GM19023 (cell line): ENCODE data around the gene PABPN1.
"Not testable (repeated sequence)": the region's sequence is repeated elsewhere in the genome, so short reads cannot be mapped to it uniquely, and the experiment has no call there.

Experiments used
- ATAC-seq: cut with Tn5 transposase; IDR thresholded peaks from one replicate; pipeline ENCODE4 v1.9.1; 2021; ENCODE audit warnings: mild to moderate bottlenecking, moderate library complexity; ENCODE audit not compliant: unreplicated experiment

The PABPN1 gene

DNA sequence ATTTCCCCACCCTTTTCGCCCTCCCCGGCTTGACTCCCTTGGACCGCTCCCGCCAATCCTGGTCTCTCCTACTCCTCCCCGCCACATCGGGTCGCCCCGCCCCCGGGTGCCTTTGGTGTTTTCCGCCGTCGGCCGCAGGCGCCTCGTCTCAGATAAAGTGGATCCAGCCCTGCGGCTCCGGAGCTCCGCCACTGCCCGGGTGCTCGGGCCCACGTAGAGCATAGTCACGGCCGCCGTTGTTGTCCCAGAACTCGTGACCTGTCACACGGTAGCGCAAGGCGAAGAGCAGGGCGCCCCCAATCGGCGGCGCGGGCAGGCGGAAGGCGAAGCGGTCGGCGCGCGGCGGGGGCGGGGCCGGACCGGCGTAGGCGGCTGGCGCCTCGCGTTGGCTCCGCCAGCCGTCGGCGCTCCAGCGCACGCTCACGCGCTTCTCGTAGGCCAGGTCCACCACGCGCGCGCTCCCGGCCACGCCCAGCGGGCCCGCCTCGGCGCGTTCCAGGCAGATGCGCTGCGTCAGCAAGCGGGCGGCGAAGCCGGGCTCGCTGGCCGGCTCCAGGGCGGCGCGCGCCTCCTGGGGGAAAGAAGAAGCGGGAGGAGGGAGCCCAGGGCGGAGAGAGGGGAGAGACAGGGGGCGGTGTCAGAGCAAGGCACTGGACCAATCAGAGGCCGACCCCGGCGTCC lies 19.8 kb upstream of the PABPN1 start:
- peak; percentile 80 for ATAC-seq

- ATAC-seq, result peak; percentile 11
Observed at GRCh38 chr14:23301969-23302289, 19.3 kb upstream of the PABPN1 start.

GRCh38 chr14:23302290-23303225 lies 18.7 kb upstream of the PABPN1 start, which contains the start of gene PPP1R3E:
TSS of gene PPP1R3E (minus strand) at chr14:23302859. CDS start at chr14:23302576, 283 bp downstream.
- ATAC-seq, result peak; percentile 37

DNA sequence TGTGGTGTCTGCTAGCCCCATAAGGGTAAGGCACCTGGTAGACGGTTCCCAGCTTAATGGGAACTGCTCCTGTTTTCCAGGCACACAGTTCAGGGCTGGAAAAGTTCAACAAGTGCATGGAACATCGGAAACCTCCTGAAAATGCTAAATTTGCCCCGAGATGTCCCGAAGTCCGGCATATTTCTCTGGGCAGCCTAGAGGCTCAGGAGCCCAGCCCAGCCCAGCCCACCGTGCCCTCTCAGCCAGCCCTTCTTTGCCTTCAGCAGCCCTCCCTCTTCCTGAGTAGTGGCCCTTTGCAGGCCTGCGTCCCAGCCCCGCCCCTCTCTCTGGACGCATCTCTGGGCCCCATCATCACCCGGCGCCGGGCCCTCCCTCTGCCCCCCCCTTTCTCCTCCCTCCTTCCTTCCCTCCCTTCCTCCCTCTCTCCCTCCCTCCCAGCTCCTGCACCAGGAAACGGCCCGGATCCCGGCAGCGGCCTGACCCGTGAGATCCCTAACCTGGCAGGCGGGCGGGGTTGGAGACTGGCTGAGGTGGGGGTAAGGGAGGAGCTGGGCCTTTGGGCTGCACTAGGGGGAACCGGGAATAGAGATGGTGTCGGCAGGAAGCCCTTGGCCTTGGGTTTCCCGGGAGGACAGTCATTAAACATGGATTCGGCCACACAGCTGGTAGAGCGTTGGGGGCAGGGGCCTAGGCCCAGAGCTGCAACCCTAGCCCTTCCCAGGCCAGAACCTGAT lies 14.7 kb upstream of the PABPN1 start, which contains the start of gene BCL2L2:
TSS of gene BCL2L2 (plus strand) at position 422 of the 734 bp plus-strand sequence. CDS start 935 bp downstream, outside the sequence.
- no peak for ATAC-seq

GRCh38 chr14:23307146-23307530 lies 14.1 kb upstream of the PABPN1 start:
- ATAC-seq, result no peak

GRCh38 chr14:23307687-23308644 lies 13.3 kb upstream of the PABPN1 start:
- no peak for ATAC-seq

GRCh38 chr14:23308721-23309445 lies 12.4 kb upstream of the PABPN1 start:
- no peak for ATAC-seq

DNA sequence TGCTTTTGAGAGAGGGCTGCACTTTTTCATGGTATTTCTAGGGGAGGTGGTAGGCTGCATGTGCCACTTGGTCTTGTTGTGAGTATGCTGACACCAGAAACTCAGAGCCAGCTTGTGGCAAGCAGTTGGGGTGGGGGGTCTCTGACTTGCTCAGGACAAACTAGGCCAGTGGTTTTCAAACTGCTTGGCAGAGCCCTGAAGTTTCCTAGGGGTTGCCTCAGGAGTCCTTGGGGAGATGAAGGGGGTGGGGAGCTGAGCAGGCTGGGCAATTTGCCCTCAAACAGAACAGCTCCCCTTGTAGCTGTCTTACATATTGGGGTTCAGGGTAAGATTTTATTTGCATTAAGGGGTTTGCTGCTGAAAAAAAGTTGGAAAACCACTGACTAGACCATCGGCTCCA lies 10.7 kb upstream of the PABPN1 start:
- ATAC-seq, result no peak

- ATAC-seq, result no peak
Observed at GRCh38 chr14:23316300-23316699, 5.0 kb upstream of the PABPN1 start.

DNA sequence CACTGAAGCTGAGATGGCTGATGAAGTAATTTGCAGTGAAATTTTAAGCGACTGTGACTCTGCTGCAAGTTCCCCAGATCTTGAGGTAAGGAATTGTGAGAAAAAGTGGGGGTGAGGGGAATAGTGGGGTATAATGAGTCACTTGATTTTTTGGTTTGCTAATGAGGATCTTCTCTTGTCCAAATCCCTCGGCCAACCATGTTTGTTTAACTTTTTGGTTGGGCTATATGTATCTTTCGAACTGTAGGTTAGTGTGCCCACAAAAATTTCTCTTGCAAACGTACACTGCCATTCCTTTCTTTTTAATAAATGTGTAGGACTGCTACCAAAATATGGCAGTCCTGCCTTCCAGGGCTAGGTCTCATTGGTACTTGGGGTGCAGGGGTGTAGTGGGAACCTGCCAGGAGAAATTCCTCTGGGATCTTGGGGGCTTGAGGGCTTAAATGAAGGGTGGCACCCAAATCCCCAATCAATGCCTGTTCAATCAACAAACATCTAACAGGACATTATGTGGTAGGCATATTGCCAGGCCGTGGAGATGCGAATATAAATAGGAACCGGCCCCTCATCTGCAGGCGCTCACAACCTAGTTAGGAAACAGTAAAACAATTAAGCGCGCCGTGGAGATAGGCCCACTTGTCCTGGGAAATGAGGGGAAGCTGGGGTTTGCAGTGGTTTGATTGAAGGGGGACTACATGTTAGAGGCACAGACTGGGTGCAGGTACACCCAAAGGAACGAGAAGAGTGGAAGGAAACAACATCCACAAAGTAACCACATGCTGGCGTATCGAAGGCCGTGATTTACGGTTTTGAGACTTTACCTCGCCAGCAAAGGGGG lies 1.3 kb upstream of the PABPN1 start:
- no peak for ATAC-seq

- peak; percentile 9 for ATAC-seq
Observed at GRCh38 chr14:23321572-23322547, 603 bp downstream of the PABPN1 start.

- no peak for ATAC-seq
Observed at GRCh38 chr14:23322568-23323517, 1.6 kb downstream of the PABPN1 start.

DNA sequence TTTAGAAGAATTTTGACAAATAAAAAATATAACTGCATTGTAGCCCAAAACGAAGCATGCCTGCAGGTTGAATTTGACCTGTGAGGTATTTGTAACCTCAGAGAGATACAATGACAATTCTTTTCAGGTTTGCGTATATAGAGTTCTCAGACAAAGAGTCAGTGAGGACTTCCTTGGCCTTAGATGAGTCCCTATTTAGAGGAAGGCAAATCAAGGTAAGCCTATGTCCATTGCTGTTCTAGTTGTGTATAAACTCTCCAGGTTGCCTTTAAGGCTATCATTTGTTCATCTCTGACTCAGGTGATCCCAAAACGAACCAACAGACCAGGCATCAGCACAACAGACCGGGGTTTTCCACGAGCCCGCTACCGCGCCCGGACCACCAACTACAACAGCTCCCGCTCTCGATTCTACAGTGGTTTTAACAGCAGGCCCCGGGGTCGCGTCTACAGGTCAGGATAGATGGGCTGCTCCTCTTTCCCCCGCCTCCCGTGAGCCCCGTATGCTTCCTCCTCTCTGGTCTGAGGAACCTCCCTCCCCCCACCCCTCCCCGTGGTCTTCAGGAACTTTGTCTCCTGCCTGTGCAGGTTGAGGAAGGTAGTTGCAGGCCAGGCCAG lies 2.7 kb downstream of the PABPN1 start:
- no peak for ATAC-seq

DNA sequence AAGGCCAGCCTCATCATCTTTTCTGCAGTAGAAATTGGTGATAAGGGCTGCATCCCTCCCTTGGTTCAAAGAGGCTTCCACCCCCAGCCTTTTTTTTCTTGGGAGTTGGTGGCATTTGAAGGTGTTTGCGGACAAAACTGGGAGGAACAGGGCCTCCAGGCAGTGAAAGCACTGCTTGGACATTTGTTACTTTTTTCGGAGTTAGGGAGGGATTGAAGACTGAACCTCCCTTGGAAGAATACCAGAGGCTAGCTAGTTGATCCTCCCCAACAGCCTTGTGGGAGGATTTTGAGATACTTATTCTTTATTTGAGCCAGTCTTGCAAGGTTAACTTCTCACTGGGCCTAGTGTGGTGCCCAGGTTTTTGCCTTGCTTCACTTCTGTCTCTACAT lies 3.2 kb downstream of the PABPN1 start:
- no peak for ATAC-seq

GRCh38 chr14:23324993-23325392 lies 3.7 kb downstream of the PABPN1 start:
- ATAC-seq, result no peak

DNA sequence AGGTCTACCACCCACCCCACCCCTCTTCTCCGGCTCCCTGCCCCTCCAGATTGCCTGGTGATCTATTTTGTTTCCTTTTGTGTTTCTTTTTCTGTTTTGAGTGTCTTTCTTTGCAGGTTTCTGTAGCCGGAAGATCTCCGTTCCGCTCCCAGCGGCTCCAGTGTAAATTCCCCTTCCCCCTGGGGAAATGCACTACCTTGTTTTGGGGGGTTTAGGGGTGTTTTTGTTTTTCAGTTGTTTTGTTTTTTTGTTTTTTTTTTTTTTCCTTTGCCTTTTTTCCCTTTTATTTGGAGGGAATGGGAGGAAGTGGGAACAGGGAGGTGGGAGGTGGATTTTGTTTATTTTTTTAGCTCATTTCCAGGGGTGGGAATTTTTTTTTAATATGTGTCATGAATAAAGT lies 4.5 kb downstream of the PABPN1 start:
- not testable (repeated sequence) for ATAC-seq
